Fibroblast of villous mesenchyme (primary cell): ENCODE measurements around the gene GPR33. TPM values are rescaled to one million over a fixed set of nuclear protein-coding genes. Genes with fewer than 3 reads are reported as not detected.
"Not testable (repeated sequence)": the region's sequence is repeated elsewhere in the genome, so short reads cannot be mapped to it uniquely, and the experiment has no call there.

Experiments used
- DNase-seq: peaks from one replicate; pipeline ENCODE4 v3.0.0-alpha.2; 2010; ENCODE audit warnings: low read depth
- H3K4me3 ChIP-seq: 2 replicates; pipeline ENCODE4 v1.5.1; 2011; ENCODE audit warnings: low read depth, mild to moderate bottlenecking, low read length
- total RNA-seq: library from RNA; depleted of rRNA; stranded (reverse); fragments of >200 nt; gene quantifications from 2 replicates; pipeline ENCODE4 v1.2.3, GENCODE V29; 2012
- TF ChIP-seq, protein P1 (sequence below): IDR thresholded peaks from 2 replicates; pipeline ENCODE4 v1.5.1; 2012; ENCODE audit warnings: low read depth, mild to moderate bottlenecking, low read length; ENCODE audit not compliant: insufficient read depth

GPR33 gene
- total RNA-seq, 1 donor, result not detected

DNA sequence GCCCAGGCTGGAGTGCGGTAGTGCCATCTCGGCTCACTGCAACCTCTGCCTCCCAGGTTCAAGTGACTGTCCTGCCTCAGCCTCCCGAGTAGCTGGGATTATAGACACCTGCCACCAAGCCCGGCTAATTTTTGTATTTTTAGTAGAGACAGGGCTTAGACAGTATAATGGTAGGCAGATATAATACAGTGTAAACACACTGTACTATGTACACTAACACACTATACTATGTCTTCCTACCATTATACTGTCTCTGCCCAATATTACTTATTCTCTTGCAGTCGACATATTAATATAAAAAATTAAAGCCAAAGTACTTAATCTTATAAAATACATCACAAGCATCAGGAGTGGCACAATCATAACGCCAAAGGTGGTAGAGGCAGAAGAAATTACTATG, 45.6 kb downstream of the GPR33 start:
- no peak overlapping the region for H3K4me3 ChIP-seq
- DNase-seq, result no peak
- TF ChIP-seq, protein P1, sequence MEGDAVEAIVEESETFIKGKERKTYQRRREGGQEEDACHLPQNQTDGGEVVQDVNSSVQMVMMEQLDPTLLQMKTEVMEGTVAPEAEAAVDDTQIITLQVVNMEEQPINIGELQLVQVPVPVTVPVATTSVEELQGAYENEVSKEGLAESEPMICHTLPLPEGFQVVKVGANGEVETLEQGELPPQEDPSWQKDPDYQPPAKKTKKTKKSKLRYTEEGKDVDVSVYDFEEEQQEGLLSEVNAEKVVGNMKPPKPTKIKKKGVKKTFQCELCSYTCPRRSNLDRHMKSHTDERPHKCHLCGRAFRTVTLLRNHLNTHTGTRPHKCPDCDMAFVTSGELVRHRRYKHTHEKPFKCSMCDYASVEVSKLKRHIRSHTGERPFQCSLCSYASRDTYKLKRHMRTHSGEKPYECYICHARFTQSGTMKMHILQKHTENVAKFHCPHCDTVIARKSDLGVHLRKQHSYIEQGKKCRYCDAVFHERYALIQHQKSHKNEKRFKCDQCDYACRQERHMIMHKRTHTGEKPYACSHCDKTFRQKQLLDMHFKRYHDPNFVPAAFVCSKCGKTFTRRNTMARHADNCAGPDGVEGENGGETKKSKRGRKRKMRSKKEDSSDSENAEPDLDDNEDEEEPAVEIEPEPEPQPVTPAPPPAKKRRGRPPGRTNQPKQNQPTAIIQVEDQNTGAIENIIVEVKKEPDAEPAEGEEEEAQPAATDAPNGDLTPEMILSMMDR, result no peak

DNA sequence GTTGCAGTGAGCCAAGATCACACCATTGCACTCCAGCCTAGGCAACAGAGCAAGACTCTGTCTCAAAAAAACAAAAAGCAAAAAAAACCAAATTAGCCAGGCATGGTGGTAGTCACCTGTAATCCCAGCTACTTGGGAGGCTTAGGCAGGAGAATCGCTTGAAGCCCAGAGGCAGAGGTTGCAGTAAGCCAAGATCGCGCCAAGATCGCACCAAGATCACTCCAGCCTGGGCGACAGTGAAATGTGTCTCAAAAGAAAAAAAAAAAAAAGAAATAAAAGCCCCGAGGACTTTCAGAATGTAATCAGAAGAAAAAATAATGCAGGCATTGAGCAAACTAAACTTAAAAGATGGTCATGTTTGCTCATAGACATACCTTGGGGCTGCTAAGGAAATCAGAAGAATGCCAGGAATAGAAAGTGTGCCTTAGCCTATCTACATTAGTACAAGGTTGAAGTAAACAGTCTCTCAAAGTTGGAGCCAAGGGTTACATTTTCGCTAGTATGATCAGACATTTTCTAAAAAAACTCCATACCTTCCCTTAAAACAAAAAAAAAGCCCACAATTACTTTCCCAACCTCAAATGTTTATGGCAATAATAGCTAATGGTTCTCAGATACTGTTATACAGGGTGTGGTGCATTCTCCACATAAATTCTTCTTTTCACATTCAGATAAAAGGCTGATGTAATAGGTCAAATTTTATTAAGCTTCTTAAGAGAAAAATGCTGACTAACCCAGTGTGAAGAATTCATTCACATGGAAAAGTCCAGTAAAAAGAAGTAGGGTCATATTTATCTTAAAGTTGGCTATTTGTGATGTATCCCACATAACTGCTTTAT, 46.3 kb downstream of the GPR33 start:
- peak; percentile 88 for DNase-seq
- TF ChIP-seq, protein P1, result no peak
- peak overlapping the region; percentile 6 for H3K4me3 ChIP-seq

DNA sequence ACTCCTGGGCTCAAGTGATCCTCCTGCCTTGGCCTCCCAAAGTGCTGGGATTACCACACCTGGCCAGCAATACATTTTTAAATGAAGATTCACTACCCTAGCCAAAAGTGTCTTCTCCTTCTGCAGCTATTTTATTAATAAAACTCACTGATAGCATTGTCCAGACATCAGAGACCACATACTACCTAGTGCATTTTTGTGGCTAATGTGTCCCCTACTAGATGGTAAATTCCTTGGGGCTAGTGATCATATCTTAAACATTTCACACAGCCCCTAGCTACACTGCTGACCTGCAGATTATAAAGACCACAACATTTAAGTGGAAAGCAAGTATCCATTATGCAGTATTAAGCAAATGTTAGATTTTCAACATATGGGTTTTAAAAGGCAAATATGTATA, 47.6 kb downstream of the GPR33 start:
- DNase-seq, result peak; percentile 3
- no peak overlapping the region for H3K4me3 ChIP-seq
- TF ChIP-seq, protein P1, result no peak

DNA sequence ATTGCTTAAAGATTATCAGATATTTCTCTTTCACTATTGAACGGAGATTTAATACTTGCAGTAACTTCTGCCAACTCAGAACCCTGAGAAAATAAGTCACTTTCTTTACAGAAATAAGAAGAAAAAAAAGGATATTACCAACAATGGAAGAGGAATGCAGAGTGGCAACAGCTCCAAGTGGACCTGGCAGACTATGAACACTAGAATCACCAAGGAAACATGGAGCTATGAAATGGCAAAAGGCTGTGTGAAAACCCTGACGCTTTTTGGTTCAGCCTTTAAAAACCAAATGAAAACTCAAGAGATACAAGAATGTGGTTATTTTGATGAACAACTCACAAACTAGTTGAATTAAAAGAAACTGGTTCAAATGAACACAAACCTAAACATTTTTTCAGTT, 48.3 kb downstream of the GPR33 start:
- TF ChIP-seq, protein P1, result no peak
- no peak overlapping the region for H3K4me3 ChIP-seq
- no peak for DNase-seq

DNA sequence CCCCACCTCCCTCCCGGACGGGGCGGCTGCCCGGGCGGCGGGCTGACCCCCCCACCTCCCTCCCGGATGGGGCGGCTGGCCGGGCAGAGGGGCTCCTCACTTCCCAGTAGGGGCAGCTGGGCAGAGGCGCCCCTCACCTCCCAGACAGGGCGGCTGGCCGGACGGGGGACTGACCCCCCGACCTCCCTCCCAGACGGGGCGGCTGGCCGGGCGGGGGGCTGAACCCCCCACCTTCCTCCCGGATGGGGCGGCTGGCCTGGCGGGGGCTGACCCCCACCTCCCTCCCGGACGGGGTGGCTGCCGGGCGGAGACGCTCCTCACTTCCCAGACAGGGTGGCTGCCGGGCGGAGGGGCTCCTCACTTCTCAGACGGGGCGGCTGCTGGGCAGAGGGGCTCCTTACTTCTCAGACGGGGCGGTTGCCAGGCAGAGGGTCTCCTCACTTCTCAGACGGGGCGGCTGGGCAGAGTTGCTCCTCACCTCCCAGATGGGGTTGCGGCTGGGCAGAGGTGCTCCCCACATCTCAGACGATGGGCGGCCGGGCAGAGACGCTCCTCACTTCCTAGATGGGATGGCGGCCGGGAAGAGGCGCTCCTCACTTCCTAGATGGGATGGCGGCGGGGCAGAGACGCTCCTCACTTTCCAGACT, 50.7 kb downstream of the GPR33 start:
- DNase-seq, H3K4me3 ChIP-seq: not testable (repeated sequence)

DNA sequence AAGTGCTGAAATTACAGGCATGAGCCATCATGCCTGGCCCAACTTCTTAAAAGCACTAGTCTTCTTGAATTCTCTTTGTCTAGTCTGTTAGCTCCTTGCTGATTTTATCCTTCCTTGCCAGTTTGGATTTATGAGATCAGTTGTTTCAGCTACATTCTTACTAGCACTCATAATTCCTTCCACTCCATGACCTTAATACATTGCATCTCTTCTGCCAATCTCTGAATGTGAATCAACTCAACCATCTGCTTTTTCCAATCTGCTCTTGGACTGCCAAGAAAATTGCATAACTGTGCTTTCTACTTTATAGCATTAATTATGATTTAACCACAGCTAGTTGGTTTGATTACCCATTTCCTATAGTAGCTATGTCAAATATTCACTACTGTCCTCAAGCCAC, 52.6 kb downstream of the GPR33 start:
- peak; percentile 52 for DNase-seq
- no peak overlapping the region for H3K4me3 ChIP-seq
- TF ChIP-seq, protein P1, result no peak

Other genes starting within 250 kb of the GPR33 start
- gene HEATR5A, start 67.5 kb downstream of the GPR33 start, total RNA-seq, result 45.1 and 87.7 TPM in 2 replicates
- gene DTD2, start 30.5 kb downstream of the GPR33 start, total RNA-seq, result 46.7 and 68.2 TPM in 2 replicates
- gene NUBPL, start 73.4 kb upstream of the GPR33 start, total RNA-seq, result 12.1 and 12.2 TPM in 2 replicates